Measurements from ENCODE around the gene PDGFD.

The PDGFD gene

GRCh38 chr11:103906291-103906867, 257.6 kb downstream of the PDGFD start:
- Mint-ChIP-seq H3K9me3 (peaks cover 3% of the 10 kb centered on the region), H3K4me3 (no peak overlapping the region), H3K27me3 (ENCODE audit: low read depth, poor library complexity) (no peaks in the 10 kb centered on the region), H3K36me3 (ENCODE audit: low read depth) (no peaks in the 10 kb centered on the region), H3K27ac (no peak overlapping the region), H3K4me1 (peaks cover 5% of the 10 kb centered on the region)
- no peak for TF ChIP-seq CTCF (IDR thresholded peaks at IDR 0.05)
- no peak for DNase-seq

GRCh38 chr11:103904324-103904667, 259.7 kb downstream of the PDGFD start:
- Mint-ChIP-seq H3K9me3 (no peaks in the 10 kb centered on the region), H3K4me3 (no peak overlapping the region), H3K4me1 (peaks cover 5% of the 10 kb centered on the region), H3K36me3 (ENCODE audit: low read depth) (no peaks in the 10 kb centered on the region), H3K27ac (no peak overlapping the region), H3K27me3 (ENCODE audit: low read depth, poor library complexity) (no peaks in the 10 kb centered on the region)
- no peak for TF ChIP-seq CTCF (IDR thresholded peaks at IDR 0.05)
- DNase-seq, result no peak

GRCh38 chr11:103903621-103904323, 260.2 kb downstream of the PDGFD start:
- Mint-ChIP-seq H3K4me3 (no peak overlapping the region), H3K4me1 (peaks cover 5% of the 10 kb centered on the region), H3K36me3 (ENCODE audit: low read depth) (no peaks in the 10 kb centered on the region)

GRCh38 chr11:103902994-103903393, 261.0 kb downstream of the PDGFD start:
- DNase-seq, result no peak
- Mint-ChIP-seq H3K4me1 (peaks cover 5% of the 10 kb centered on the region), H3K27me3 (ENCODE audit: low read depth, poor library complexity) (no peaks in the 10 kb centered on the region), H3K36me3 (ENCODE audit: low read depth) (no peaks in the 10 kb centered on the region), H3K27ac (no peak overlapping the region), H3K9me3 (no peaks in the 10 kb centered on the region), H3K4me3 (no peak overlapping the region)
- no peak for TF ChIP-seq CTCF (IDR thresholded peaks at IDR 0.05)

More at GRCh38 chr11:103903621-103904323, 260.2 kb downstream of the PDGFD start:
- TF ChIP-seq CTCF (IDR thresholded peaks at IDR 0.05), result no peak
- DNase-seq, result no peak
- no peaks in the 10 kb centered on the region for H3K9me3 Mint-ChIP-seq
- no peaks in the 10 kb centered on the region for H3K27me3 Mint-ChIP-seq (ENCODE audit: low read depth, poor library complexity)
- no peak overlapping the region for H3K27ac Mint-ChIP-seq

- no peak for DNase-seq
- Mint-ChIP-seq H3K36me3 (ENCODE audit: low read depth) (no peaks in the 10 kb centered on the region), H3K9me3 (no peaks in the 10 kb centered on the region), H3K27me3 (ENCODE audit: low read depth, poor library complexity) (no peaks in the 10 kb centered on the region), H3K4me3 (no peak overlapping the region), H3K27ac (no peak overlapping the region), H3K4me1 (peaks cover 5% of the 10 kb centered on the region)
- TF ChIP-seq CTCF (IDR thresholded peaks at IDR 0.05), result no peak
Measured at GRCh38 chr11:103901656-103902055, 262.3 kb downstream of the PDGFD start.
